ENCODE measurements around the gene GJB2.

DNA sequence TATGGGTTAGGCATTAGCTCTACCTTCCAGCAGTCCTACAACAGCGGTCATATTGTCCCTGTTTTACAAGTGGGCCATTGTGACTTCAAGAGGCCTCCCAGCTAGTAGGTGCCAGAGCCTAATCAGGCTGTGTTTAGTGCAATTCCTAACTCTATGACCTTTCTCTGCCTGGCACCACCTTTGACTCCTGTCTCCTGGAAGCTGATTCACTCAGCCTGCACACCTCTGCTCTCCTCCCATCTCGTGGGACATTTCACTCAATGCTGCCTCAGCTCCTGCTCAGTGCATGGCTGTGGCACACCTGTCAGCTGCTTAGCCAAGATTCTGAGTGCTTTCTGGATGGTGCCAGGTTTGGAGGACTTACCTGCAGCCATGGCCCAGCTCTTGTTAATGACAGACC, 48.9 kb upstream of the GJB2 start:
- no peak for TF ChIP-seq SUZ12 (IDR thresholded peaks at IDR 0.05; ENCODE audit: extremely low read depth, insufficient read depth, insufficient read length)
- no peak for TF ChIP-seq ZNF274 (IDR thresholded peaks at IDR 0.05; ENCODE audit: low read depth, low read length)
